SH-SY5Y (cell line): ENCODE data around the gene YAF2.

Experiments used
- GATA2 ChIP-seq: IDR thresholded peaks from 2 replicates; pipeline ENCODE4 v1.6.1; 2011; ENCODE audit warnings: mild to moderate bottlenecking, low read depth, low read length
- GATA3 ChIP-seq: IDR thresholded peaks from 2 replicates; pipeline ENCODE4 v1.6.1; 2011; ENCODE audit warnings: low read depth, mild to moderate bottlenecking, low read length, moderate library complexity

DNA sequence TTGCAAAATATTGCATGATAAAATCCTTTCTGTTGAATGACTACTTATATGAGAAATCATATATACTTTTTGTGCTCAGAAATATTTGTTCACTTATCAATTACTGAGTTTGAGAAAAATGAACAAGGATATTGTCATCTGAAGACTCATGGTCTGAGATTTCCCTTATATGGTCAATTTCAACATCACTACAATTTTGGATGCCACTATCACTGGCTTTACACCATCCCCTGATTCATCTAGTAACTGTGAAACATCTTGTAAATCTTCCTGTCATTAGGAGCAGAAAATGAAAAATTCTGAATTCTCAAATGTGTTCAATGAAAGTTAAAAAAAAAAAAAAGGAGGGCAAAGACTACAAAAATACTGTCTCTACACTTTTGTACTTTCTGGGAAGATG, 71.5 kb downstream of the YAF2 start:
- no peak for TF ChIP-seq GATA3
- no peak for TF ChIP-seq GATA2
